Karpas-422 (cell line): ENCODE data around the gene FSTL3. TPM values are rescaled to one million over a fixed set of nuclear protein-coding genes. Genes with fewer than 3 reads are reported as not detected.

Source experiments
- DNase-seq: peaks from one replicate; pipeline ENCODE4 v3.0.0-alpha.2; 2015
- H2AFZ ChIP-seq: fragments of 200-600 bp; sonication (generic); 2 replicates; pipeline ENCODE4 v1.6.1; 2014; ENCODE audit warnings: antibody characterized with exemption, low read length, mixed read lengths
- H3K27ac ChIP-seq: fragments of 200-600 bp; sonication (generic); 2 replicates; pipeline ENCODE4 v1.5.1; 2014; ENCODE audit warnings: mild to moderate bottlenecking, low read length, moderate library complexity
- H3K27me3 ChIP-seq: fragments of 200-600 bp; sonication (generic); 2 replicates; pipeline ENCODE4 v1.6.1; 2014; ENCODE audit warnings: low read length, mixed read lengths
- H3K36me3 ChIP-seq: fragments of 200-600 bp; sonication (generic); 2 replicates; pipeline ENCODE4 v1.6.1; 2014; ENCODE audit warnings: low read length, mixed read lengths; ENCODE audit not compliant: insufficient read depth
- H3K4me1 ChIP-seq: fragments of 200-600 bp; sonication (generic); 2 replicates; pipeline ENCODE4 v1.6.1; 2014; ENCODE audit warnings: mild to moderate bottlenecking, low read length, mixed read lengths
- H3K4me2 ChIP-seq: fragments of 200-600 bp; sonication (generic); 2 replicates; pipeline ENCODE4 v1.6.1; 2014; ENCODE audit warnings: low read length, low read depth, mild to moderate bottlenecking; ENCODE audit not compliant: poor library complexity, severe bottlenecking
- H3K4me3 ChIP-seq: fragments of 200-600 bp; sonication (generic); 2 replicates; pipeline ENCODE4 v1.5.1; 2014; ENCODE audit warnings: mild to moderate bottlenecking, antibody characterized with exemption, low read length, mixed read lengths
- H3K79me2 ChIP-seq: fragments of 200-600 bp; sonication (generic); 2 replicates; pipeline ENCODE4 v1.6.1; 2014; ENCODE audit warnings: mild to moderate bottlenecking, low read length, mixed read lengths
- H3K9ac ChIP-seq: fragments of 200-600 bp; sonication (generic); 2 replicates; pipeline ENCODE4 v1.6.0; 2014; ENCODE audit warnings: low read length
- H3K9me2 ChIP-seq: fragments of 200-600 bp; sonication (generic), shearing (Covaris generic); replicated peaks from 2 replicates; pipeline ENCODE4 v1.6.0; 2014; ENCODE audit warnings: mild to moderate bottlenecking, low read length, moderate library complexity; ENCODE audit not compliant: insufficient read depth
- H3K9me3 ChIP-seq: fragments of 300-700, 200-600 bp; sonication (generic); 2 replicates; pipeline ENCODE4 v1.6.1; 2014; ENCODE audit warnings: low read length, mixed read lengths
- H4K20me1 ChIP-seq: fragments of 200-600 bp; sonication (generic); 2 replicates; pipeline ENCODE4 v1.6.1; 2014; ENCODE audit warnings: mild to moderate bottlenecking, antibody characterized with exemption, low read length, low read depth; ENCODE audit not compliant: insufficient read depth
- total RNA-seq: library from RNA; depleted of rRNA; stranded (reverse); fragments of >200 nt; shearing (Covaris generic); gene quantifications from 2 replicates; pipeline ENCODE4 v1.2.3, GENCODE V29; 2014; ENCODE audit warnings: low replicate concordance

The FSTL3 gene
- total RNA-seq, 1 experiment from 2014 or later: 2.3 TPM

GRCh38 chr19:642767-643727 lies 33.1 kb upstream of the FSTL3 start:
- H2AFZ ChIP-seq: no peak overlapping the region
- no peak for DNase-seq
- H3K79me2 ChIP-seq: no peaks in the 10 kb centered on the region
- H3K36me3 ChIP-seq: no peaks in the 10 kb centered on the region
- no peaks in the 10 kb centered on the region for H3K9me3 ChIP-seq
- H3K4me3 ChIP-seq: no peak overlapping the region
- peaks cover 26% of the 10 kb centered on the region; the same call in 1 of the 2 replicates for H4K20me1 ChIP-seq
- no peaks in the 10 kb centered on the region for H3K9me2 ChIP-seq
- no peak overlapping the region for H3K9ac ChIP-seq
- H3K4me2 ChIP-seq: no peak overlapping the region
- no peak overlapping the region for H3K27ac ChIP-seq
- peaks cover 18% of the 10 kb centered on the region for H3K4me1 ChIP-seq
- H3K27me3 ChIP-seq: no peaks in the 10 kb centered on the region

DNA sequence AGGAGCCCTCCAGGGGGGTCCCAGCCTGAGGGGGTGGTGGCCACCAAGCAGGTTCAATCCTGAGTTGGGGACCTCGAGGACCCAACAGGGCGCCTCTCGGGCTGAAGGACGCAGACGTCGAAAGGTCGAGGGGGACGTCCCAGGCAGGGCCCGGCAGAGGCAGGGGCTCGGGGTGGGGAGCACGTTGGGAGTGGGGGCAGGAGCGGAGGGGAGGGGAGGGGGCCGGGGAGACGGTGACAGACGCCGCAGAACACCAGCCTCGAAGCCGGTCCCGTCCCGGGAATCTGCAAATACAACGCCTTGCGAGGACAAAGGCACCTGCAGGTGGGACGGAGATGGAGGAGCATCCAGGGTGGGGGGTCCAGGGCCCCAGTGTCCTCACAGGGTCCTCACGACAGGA lies 32.5 kb upstream of the FSTL3 start:
- Histone ChIP-seq H3K9ac (no peak overlapping the region), H2AFZ (no peak overlapping the region), H3K4me3 (no peak overlapping the region), H3K4me2 (no peak overlapping the region), H3K9me3 (no peaks in the 10 kb centered on the region), H3K27me3 (no peaks in the 10 kb centered on the region), H3K9me2 (no peaks in the 10 kb centered on the region), H3K27ac (no peak overlapping the region), H3K36me3 (no peaks in the 10 kb centered on the region), H4K20me1 (peaks cover 21% of the 10 kb centered on the region; the same call in 1 of the 2 replicates), H3K79me2 (no peaks in the 10 kb centered on the region), H3K4me1 (peaks cover 18% of the 10 kb centered on the region)
- DNase-seq: no peak

DNA sequence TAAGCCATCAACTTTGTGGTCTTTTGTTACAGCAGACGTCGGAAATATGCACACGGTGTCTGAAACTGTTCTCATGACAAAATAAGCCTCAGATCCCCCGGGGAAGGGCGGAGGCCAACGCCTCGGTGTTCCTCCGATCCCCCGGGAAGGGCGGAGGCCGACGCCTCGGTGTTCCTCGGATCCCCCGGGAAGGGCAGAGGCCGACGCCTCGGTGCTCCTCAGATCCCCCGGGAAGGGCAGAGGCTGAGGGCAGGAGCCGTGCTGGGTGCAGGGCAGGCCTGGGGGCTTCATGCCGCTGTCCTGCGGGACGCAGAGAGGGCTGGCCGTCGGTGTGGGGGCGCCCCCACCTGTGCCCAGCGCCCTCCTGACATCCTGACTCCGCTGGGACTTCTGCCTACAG lies 31.8 kb upstream of the FSTL3 start:
- Histone ChIP-seq H3K36me3 (no peaks in the 10 kb centered on the region), H3K4me1 (peaks cover 15% of the 10 kb centered on the region), H3K9ac (no peak overlapping the region), H2AFZ (no peak overlapping the region), H3K9me2 (no peaks in the 10 kb centered on the region), H3K9me3 (no peaks in the 10 kb centered on the region), H4K20me1 (peaks cover 17% of the 10 kb centered on the region; the same call in 1 of the 2 replicates), H3K4me2 (no peak overlapping the region), H3K27ac (no peak overlapping the region), H3K79me2 (no peaks in the 10 kb centered on the region), H3K27me3 (no peaks in the 10 kb centered on the region), H3K4me3 (no peak overlapping the region)
- DNase-seq: no peak

DNA sequence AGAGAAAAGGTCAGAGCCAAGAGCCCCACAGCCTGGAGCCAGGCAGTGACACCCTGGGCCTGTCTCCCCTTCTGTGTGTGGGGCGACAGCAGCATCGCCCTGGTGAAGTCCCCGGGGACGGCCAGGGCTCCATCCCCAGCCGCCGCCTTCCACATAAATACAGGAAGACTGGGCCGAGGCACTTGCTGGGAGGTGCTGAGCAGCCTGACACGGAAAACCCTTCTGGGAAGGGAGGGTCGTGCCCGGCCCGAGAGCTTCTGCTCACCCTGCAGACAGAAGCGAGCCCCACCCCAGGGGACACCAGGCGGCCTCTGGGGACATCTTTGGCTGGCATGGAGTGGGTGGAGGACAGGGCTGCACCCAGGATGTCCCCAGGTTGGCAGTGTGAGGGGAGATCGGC lies 31.4 kb upstream of the FSTL3 start:
- no peak overlapping the region for H3K4me3 ChIP-seq
- peaks cover 14% of the 10 kb centered on the region for H3K4me1 ChIP-seq
- no peaks in the 10 kb centered on the region for H3K36me3 ChIP-seq
- H2AFZ ChIP-seq: no peak overlapping the region
- H3K9me3 ChIP-seq: no peaks in the 10 kb centered on the region
- no peak overlapping the region for H3K9ac ChIP-seq
- DNase-seq: peak; percentile 53
- no peak overlapping the region for H3K4me2 ChIP-seq
- no peaks in the 10 kb centered on the region for H3K27me3 ChIP-seq
- no peak overlapping the region for H3K27ac ChIP-seq
- H4K20me1 ChIP-seq: peaks cover 20% of the 10 kb centered on the region; the same call in 1 of the 2 replicates
- H3K79me2 ChIP-seq: no peaks in the 10 kb centered on the region
- H3K9me2 ChIP-seq: no peaks in the 10 kb centered on the region

DNA sequence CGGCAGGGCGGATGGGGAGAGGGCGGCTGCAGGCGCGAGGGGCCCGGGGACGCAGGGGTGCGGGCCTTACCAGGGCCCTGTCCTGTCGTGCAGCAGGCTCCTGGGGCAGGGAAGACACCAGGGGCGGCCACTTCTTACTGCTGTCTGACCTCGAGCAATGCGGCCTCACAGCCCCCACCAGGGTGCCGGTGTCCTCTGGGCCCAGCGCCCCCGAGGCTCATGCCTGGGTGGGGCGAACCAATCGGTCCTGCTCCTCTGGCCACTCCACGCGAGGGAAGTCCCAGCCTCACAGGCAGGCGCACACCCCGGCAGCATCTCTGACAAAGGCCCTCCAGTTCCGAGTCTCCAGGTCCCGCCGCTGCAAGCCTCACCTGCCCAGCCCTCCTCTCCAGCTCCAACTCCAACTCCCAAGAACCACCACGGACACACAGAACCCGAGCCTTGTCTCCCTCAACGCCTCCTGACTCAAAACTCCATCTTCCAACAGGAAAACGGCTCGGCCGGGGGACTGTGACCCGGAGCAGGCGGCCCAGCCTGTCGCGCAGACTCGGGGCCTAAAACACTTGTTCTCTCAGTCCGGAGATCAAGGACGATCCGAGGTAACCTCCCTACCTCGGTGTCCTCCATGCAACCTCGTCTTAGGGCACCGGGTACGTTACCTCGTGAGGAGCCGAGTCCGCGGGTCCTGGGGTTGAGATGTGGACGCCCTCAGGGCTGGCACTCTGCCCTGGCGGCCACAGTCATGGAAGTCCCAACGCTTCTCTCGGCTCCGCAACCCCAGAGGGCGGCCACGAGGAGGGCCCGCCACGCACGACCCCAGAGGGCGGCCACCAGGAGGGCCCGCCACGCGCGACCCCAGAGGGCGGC lies 30.0 kb upstream of the FSTL3 start:
- Histone ChIP-seq H3K79me2 (no peaks in the 10 kb centered on the region), H3K36me3 (no peaks in the 10 kb centered on the region), H3K4me1 (peaks cover 10% of the 10 kb centered on the region), H3K27ac (no peak overlapping the region), H3K9me3 (no peaks in the 10 kb centered on the region), H3K9ac (no peak overlapping the region), H4K20me1 (0 out of 2 replicates have a peak, but pooled peaks cover 8% of the 10 kb centered on the region), H3K4me3 (no peak overlapping the region), H3K27me3 (no peaks in the 10 kb centered on the region), H3K9me2 (no peaks in the 10 kb centered on the region), H3K4me2 (no peak overlapping the region), H2AFZ (no peak overlapping the region)
- no peak for DNase-seq

DNA sequence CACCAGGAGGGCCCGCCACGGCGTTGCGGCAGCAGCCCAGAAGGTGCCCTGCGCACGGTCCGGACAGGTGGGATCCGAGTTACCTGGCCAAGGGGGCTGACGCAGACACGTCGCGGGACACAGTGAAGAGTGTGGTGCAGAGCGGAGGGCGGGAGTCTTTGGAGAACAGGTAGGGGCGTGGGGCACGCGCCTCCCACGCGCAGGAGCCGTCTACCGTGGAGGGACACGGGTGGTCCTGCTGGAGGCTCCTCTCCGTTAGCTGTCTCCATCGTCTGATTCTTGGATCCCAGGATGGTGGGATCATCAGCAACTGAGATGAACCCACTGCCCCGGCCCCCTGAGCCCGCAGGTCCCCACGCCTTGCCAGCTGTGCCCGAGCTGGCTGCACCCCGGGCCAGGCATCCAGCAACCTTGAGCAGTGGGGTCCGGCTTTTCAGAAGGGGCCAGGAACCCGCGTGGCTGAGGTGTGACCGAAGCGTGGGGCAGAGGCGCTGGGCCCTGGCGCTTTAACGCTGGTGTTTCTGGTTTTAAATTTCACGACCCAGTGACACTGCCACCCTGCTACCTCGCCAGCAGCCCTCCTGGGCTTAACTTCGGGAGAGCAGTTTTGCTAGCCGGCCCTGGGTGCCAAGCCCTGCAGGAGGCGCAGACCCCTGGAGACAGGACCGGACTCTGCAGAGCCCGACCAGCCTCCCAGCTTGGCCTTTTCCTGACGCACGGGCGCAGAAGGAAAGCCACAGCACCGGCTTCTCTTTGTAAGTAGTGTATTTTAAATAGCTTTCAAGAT lies 29.2 kb upstream of the FSTL3 start:
- H3K9me3 ChIP-seq: no peaks in the 10 kb centered on the region
- H3K4me2 ChIP-seq: no peak overlapping the region
- no peaks in the 10 kb centered on the region for H3K36me3 ChIP-seq
- peaks cover 10% of the 10 kb centered on the region for H3K4me1 ChIP-seq
- no peak overlapping the region for H3K27ac ChIP-seq
- H4K20me1 ChIP-seq: 0 out of 2 replicates have a peak, but pooled peaks cover 8% of the 10 kb centered on the region
- peaks cover 3% of the 10 kb centered on the region; the same call in 1 of the 2 replicates for H3K79me2 ChIP-seq
- DNase-seq: no peak
- H2AFZ ChIP-seq: no peak overlapping the region
- no peaks in the 10 kb centered on the region for H3K27me3 ChIP-seq
- no peak overlapping the region for H3K9ac ChIP-seq
- no peak overlapping the region for H3K4me3 ChIP-seq
- H3K9me2 ChIP-seq: no peaks in the 10 kb centered on the region

DNA sequence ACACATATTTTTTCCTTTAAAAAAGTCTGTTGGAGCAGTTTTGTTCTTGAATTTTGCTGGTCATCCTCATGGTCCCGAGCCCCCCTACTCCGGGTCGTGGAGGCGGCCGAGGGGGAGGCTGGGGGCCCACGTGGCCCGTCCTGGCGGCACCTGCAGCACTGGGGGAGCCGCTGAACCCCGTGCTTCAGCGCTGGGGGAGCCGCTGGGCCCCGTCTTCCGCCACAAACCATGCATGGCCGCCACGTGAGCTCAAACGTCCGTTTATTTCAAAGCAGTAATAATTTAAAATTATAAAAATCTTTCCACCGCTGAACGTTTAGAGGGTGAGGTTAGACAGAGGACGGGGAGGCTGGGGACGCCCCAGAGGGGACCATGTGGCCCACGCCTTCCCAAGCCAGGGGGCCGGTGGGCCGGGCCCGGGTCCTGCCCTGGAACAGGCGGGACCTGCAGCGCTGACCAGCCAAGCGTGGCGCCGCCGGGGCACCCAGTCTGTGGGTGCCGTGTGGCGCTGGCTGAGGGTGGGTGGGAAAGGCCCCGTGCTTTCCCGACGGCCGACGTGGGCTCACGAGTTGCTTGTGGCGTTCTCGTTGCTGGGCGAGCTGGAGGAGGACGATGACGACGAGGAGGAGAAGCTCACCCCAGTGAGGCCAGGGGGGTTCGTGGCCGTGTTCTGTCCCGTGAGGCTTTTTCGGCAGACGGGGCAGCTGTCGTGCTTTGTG lies 28.5 kb upstream of the FSTL3 start:
- H3K79me2 ChIP-seq: peaks cover 9% of the 10 kb centered on the region
- H3K9me3 ChIP-seq: no peaks in the 10 kb centered on the region
- no peaks in the 10 kb centered on the region for H3K36me3 ChIP-seq
- H3K27me3 ChIP-seq: no peaks in the 10 kb centered on the region
- no peak overlapping the region for H2AFZ ChIP-seq
- H3K9me2 ChIP-seq: no peaks in the 10 kb centered on the region
- DNase-seq: no peak
- no peak overlapping the region for H3K4me3 ChIP-seq
- no peak overlapping the region for H3K4me2 ChIP-seq
- H4K20me1 ChIP-seq: peaks cover 8% of the 10 kb centered on the region; the same call in 1 of the 2 replicates
- no peak overlapping the region for H3K27ac ChIP-seq
- no peak overlapping the region for H3K9ac ChIP-seq
- H3K4me1 ChIP-seq: peaks cover 10% of the 10 kb centered on the region
